ENCODE results near the gene OBSCN.

Gene OBSCN

DNA sequence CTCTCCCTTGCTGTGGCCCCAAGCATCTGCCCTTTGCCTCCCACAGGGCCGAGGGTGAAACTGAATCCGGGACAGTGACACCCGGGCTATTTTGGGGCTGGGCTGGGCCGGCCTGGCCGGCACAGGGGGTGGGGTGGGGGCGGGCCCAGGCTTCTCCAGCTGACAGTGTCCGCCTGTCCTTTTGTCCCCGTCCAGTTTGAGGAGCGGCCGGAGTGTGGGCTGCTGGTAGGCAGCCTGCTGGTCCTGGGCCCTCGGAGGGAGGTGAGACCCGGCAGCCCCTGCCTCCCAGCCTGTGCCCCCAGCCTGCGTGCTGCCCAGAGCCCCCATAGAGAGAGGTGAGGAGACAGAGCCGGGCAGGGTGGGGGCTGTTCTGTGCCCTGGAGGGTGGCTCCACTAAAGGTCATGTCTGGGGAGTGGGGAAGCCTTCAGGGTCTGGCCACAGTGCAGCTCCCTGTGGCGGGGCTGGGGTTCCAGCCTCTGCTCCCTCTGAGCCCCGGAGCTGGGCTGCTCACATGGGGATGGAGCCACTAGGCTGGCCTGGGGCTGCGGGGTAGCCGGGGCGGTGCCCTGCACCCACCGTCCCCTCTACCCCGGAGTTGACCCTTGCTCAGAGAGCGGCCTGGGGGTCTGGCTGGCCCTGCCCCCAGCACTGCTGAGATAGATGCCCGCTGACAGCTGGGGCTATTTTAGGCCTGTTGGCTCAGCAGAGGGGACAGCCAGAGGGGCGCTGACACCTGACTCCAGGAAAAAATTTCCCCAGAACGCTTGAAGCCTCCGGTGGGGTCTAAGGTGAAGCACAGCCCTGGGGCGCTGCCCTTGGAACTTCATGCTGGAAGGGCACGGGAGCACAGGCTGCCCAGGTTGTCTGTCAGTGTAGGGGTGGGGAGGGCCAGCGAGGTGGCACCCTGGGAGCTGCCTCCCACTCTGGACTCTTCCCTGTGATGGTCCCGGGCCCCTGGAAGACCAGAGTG is at the start of gene OBSCN:
Gene OBSCN (plus strand): TSS at position 194 of the 971 bp plus-strand sequence. CDS start 3,740 bp downstream, outside the sequence.
- DNase-seq (ENCODE audit: low read depth in 2 of 2), result no peak

DNA sequence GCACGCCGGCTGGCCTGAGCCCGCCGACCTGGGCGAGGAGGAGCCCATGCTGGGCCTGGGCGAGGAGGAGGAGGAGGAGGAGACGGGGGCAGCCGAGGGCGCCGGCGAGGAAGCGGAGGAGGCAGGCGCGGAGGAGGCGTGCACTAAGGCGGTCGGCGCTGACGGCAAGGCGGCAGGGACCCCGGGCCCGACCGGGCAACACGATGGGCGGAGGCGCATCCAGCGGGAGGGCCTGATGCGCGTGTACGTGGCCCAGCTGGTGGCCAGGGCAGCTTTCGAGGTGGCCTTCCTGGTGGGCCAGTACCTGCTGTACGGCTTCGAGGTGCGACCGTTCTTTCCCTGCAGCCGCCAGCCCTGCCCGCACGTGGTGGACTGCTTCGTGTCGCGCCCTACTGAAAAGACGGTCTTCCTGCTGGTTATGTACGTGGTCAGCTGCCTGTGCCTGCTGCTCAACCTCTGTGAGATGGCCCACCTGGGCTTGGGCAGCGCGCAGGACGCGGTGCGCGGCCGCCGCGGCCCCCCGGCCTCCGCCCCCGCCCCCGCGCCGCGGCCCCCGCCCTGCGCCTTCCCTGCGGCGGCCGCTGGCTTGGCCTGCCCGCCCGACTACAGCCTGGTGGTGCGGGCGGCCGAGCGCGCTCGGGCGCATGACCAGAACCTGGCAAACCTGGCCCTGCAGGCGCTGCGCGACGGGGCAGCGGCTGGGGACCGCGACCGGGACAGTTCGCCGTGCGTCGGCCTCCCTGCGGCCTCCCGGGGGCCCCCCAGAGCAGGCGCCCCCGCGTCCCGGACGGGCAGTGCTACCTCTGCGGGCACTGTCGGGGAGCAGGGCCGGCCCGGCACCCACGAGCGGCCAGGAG is 49.5 kb upstream of the OBSCN start:
- DNase-seq (ENCODE audit: low read depth in 2 of 2), result no peak

DNA sequence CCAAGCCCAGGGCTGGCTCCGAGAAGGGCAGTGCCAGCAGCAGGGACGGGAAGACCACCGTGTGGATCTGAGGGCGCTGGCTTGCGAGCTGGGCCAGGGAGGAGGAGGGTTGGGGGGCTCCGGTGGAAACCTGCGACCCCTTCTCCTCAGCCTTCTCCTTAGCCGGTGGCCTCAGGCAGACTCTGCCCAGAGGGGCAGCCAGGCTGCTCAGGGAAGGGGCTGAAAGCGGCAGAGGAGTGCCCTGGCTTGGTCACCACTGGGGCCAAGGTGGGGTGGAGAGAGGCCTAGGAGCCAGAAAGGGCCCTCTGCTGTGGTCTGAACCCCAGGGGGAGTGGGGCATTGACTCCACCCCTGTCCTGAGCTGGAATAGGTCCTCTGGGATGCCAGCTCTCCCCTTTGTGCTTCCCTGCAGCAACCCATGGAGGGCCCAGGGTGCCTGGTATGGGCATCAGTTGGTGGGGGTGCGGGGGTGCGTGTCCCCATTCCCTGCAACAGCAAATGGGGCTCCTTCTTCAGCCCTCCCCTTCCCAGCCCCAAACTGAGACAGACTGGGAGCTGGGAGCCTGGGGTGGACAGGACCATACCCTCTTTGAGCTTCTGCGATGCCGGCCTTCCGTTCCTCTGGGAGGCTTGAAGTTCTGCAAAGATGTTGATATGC is 48.7 kb upstream of the OBSCN start:
- no peak for DNase-seq (ENCODE audit: low read depth in 2 of 2)

- DNase-seq (ENCODE audit: low read depth in 2 of 2), result no peak
These were observed 47.6 kb upstream of the OBSCN start for GRCh38 chr1:228160201-228160761.

GRCh38 chr1:228161362-228161761 is 46.5 kb upstream of the OBSCN start:
- no peak for DNase-seq (ENCODE audit: low read depth in 2 of 2)

GRCh38 chr1:228161866-228162265 is 46.0 kb upstream of the OBSCN start:
- no peak for DNase-seq (ENCODE audit: low read depth in 2 of 2)

DNA sequence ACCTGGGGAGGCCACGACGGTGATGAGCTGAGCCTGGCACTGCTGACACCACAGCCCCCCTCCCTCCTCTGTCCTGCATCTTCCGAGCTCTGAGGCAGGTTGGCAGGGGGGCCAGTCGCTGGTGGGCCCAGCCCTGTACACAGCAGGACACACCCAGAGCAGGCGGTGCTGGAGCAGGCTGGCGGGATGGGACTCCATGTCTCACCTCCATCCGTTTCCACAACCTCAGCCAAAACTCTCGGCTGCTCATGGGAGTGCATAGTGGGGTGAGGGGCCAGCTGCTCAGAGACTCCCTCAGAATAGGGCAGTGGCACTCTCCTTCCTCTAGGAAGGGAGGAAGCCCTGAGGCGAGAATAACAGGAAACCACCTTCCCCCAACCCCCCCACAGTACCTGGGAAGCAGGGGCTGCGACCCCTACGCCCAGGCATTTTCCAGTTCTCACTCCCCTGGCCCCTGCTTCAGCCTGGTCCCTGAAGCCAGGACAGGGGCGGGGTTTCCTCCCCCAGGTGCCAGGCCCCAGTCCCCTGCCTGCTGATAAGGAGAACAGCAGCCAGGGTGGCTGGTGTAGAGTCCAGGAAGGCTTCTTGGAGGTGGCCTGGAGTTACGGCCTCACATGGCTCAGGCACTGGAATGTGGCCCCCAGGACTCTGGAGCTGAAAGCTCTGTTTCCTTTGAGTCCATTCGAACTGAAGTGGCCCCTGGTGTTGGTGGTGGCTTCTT is 45.4 kb upstream of the OBSCN start:
- DNase-seq (ENCODE audit: low read depth in 2 of 2), result no peak

DNA sequence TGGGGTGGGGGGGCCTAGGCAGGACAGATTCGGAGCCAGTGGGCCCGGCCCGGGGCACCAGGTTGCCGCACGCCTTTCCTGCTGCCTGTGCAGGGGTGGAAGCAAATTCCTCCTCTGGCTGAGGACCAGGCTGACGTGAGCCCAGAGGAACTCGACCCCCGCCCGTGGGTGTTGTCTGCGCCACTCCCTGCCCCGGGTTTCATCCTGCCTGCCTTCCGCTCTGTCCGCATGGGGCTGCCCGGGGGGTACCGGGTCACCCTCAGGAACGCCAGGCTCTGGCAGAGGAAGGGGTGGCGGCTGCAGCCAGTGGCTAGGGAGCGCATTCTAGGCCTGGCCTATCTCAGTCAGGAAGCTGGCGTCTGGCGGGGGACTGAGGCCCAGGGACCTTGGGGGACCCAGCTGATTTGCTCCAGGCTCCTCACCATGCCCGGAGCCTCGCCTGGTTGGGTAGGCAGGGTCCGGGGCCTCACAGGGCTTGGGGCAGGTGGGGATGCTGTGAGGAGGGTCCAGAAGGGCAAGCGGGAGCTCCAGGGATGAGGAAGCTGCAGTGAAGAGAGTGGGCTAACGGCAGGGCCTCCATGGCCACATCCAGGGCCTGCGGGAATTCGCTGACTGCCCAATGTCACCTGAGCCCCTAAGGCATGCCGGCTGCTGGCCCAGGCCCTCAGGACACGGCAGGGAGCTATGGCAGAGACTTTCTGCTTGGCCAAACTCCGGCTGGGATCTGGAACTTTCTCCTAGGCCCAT is 44.7 kb upstream of the OBSCN start:
- DNase-seq (ENCODE audit: low read depth in 2 of 2), result no peak

DNA sequence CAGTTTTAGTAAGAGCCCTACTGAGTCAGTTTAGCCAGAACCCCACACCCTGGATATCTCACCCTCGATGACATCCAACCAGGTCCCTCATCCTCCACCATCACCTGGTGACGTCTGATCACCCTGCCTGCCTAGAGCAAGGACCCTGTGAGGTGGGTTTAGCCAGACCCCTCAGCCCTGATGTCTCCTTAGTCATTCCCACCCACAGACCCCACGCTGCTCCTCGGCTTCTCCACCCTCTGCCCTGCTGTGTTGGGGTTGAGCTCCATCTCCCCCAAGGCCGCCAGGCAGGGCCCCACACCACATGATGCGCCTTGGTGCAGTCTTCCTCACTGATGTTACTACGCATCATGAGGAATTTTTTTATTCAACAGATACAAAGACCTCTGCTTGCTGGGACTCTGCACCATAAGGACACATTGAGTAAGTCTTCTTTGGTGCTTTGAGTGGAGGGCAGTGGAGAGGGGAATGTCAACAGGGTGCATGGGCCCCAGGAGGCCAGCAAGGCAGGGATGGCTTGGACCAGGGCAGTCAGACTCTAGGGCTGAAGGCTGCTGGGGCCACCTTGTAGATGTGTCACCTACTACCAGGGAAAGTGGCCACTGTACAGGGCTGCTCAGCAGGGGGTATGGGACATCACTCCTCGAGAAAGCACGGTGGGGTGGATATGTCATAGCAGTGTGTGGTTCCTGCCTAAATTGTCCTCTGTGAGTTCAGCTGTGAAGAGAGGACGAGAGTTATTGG is 43.9 kb upstream of the OBSCN start:
- no peak for DNase-seq (ENCODE audit: low read depth in 2 of 2)

DNA sequence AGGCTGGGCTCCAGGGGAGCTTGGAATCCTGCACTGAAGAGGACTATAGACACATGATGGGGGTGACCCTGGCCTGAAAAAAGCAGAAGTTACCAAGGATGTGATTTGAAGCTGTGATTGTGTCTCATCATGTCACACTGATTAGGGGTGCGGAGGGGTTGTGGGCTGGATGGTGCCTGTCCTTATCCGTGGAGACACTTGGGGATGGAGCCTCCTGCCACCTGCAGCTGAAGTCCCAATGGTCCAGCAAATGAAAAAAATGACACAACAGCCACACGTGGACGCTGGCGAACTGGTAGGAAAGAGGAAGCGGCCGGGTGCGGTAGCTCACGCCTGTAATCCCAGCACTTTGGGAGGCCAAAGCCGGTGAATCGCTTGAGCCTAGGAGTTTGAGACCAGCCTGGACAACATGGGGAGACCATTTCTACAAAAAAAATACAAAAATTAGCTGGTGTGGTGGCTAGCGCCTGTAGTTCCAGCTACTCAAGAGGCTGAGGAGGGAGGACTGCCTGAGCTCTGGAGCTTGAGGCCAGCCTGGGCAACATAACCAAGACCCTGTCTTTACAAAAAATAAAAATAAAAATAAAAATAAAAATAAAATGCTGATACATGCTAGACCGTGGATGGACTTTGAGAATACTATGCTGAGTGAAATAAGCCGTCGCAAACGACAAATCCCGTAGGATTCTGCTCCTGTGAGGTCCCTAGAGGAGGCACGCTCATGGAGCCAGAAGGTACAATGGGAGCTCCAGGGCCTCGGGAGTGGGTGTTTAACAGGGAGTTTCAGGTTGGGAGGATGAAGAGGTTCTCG is 43.1 kb upstream of the OBSCN start:
- no peak for DNase-seq (ENCODE audit: low read depth in 2 of 2)

DNA sequence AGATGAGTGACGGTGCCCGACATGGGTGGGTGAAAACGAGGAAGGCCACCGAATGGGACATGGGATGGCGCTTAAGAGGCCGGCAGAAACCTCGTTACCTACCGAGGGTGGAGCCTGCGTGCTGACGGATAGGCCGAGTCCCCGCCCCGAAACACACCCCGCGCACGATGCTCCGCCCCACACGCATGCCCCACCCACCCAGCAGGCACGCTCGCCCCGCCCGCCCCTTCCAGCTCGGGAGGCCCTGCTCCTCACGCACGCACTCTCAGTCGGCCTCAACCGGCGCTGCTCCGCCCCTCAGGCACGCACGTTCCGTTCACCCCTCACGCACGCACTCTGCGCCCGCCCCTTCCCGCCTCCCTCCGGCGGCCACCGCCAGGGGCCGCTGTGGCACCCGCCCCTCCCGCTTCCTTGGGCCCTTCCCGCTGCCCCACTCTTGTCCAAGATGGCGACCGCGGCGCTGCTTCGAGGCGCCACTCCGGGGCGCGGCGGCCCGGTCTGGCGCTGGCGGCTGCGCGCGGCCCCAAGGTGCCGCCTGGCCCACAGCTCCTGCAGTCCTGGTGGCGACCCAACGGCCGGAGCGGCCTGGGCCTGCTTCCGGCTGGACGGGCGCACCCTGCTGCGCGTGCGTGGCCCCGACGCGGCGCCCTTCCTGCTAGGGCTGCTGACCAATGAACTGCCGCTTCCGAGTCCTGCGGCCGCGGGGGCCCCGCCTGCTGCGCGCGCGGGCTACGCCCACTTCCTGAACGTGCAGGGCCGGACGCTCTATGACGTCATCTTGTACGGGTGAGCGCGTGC is 42.3 kb upstream of the OBSCN start, which contains the start of gene IBA57:
Gene IBA57 (plus strand): TSS at position 433 of the 798 bp plus-strand sequence. CDS start 13 bp downstream, at position 446.
- peak; percentile 99 to 100 for DNase-seq (ENCODE audit: low read depth in 2 of 2)

- DNase-seq (ENCODE audit: low read depth in 2 of 2), result peak in 1 of 2 donors; percentile 24
These were observed 41.5 kb upstream of the OBSCN start for GRCh38 chr1:228166170-228166936.

DNA sequence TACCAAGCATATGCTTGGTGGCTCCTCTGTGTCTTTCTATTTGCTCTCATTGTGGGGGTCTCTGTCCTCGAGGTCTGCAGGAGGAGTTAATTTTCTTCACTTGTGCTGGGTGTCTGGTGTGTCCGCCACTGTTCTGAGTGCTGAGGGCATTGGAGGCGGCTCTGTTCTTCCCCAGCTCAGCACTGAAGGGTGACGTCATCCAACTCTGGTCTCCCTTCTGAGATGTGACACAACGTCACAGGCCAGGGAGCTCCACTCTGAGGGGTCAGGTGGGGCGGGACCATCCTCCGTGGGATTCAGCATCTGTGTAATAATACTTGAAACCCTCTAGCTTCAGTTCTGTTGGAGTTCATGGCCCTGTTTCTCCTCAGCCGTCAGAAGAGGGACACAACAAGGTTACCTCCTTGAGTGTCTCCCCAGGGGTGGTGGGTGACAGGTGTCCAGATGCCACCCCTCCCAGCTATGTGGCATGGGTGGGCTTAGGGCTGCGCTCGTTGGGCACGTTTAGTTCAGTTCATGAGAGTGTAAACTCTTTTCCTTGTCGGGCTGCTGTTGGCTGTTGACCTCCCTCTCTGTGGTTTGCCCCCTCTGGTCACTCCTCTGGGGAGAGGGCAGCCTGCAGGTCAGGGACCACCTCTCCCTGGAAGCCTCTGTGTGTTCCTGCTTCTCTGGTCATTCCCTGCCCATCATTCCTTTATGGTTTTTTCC is 39.1 kb upstream of the OBSCN start:
- DNase-seq (ENCODE audit: low read depth in 2 of 2), result no peak

DNA sequence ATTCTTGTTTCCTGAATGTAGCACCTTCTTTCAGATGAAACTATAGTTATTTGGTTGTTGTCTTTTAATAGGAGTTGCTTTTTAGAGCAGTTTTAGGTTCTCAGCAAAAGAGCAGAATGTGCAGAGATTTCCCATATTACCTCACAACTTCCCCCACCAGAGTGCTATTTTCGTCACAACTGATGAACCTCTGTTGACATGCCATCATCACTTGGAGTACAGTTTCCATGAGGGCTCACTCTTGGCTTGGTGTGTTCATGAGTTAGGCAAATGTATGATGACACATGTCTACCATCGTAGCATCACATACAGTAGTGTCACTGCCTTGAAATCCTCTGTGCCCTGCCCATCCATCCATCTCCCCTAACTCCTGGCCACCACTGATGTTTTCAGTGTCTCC is 38.5 kb upstream of the OBSCN start:
- DNase-seq (ENCODE audit: low read depth in 2 of 2), result no peak

GRCh38 chr1:228170666-228171065 is 37.2 kb upstream of the OBSCN start:
- DNase-seq (ENCODE audit: low read depth in 2 of 2), result no peak

DNA sequence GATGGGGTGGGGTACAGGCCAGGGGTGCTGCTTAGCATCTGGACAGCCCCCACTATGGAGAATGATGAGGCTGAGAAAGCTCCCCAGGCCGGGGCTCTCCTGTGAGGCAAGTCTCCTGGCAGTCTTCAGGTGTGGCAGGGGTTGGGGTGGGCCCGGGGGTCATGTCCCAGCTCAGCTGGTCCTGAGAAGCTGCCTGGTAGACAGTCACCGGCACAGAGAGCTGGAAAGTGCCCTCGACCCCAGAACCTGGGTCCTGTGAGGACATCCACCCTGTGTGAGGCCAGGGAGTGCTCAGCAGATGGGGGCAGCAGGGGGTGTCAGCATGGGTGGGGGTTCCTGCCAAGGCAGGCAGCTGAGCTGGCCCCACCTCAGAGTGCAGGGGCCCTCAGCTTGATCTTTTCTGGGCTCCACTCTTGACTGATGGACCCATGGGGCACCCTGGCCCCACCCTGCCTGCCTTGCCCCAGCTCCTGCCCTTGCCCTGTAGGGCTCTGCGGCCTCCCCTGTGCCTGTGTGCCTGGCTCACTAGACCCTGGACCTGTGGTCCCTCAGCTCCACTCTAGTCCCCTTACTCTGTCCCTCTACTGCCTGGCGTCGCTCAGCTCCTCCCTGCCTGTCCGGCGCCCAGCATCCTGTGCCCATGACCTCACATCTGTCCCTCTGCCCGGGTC is 36.5 kb upstream of the OBSCN start:
- DNase-seq (ENCODE audit: low read depth in 2 of 2), result no peak

Measured in stimulated activated CD8-positive, alpha-beta memory T cell treated with anti-CD3 and anti-CD28 coated beads, Interleukin-2, amount 100 ng/mL, for 1 hour (primary cell).